SKM-1 treated with dmso at 0.1 percent for 144 hours (cell line): ENCODE measurements around the gene CLOCK.

Experiments
- DNase-seq: peaks from one replicate; lab custom pipeline; 2025; ENCODE audit not compliant: unreplicated experiment; lab: John Stamatoyannopoulos, UW

Gene CLOCK

GRCh38 chr4:55483315-55483714 is 63.4 kb downstream of the CLOCK start:
- no peak for DNase-seq

- DNase-seq, result no peak
These were observed 71.1 kb downstream of the CLOCK start for GRCh38 chr4:55475394-55476243.

- no peak for DNase-seq
These were observed 76.7 kb downstream of the CLOCK start for GRCh38 chr4:55469979-55470378.

- no peak for DNase-seq
These were observed 78.0 kb downstream of the CLOCK start for GRCh38 chr4:55468724-55469123.

- no peak for DNase-seq
These were observed 80.7 kb downstream of the CLOCK start for GRCh38 chr4:55466001-55466400.

GRCh38 chr4:55458611-55459010 is 88.1 kb downstream of the CLOCK start:
- DNase-seq, result no peak

- no peak for DNase-seq
These were observed 88.5 kb downstream of the CLOCK start for GRCh38 chr4:55458164-55458563.

- DNase-seq, result no peak
These were observed 96.1 kb downstream of the CLOCK start for GRCh38 chr4:55450566-55450965.

- DNase-seq, result no peak
These were observed 98.9 kb downstream of the CLOCK start for GRCh38 chr4:55447831-55448230.

- no peak for DNase-seq
These were observed 99.5 kb downstream of the CLOCK start for GRCh38 chr4:55447108-55447708.

- DNase-seq, result no peak
These were observed 100.2 kb downstream of the CLOCK start for GRCh38 chr4:55446578-55446922.

- DNase-seq, result peak; percentile 60
These were observed 100.7 kb downstream of the CLOCK start for GRCh38 chr4:55445921-55446577.

GRCh38 chr4:55444827-55445226 is 101.9 kb downstream of the CLOCK start:
- no peak for DNase-seq

GRCh38 chr4:55442541-55442940 is 104.2 kb downstream of the CLOCK start:
- DNase-seq, result no peak

GRCh38 chr4:55440786-55441185 is 105.9 kb downstream of the CLOCK start:
- DNase-seq, result no peak

GRCh38 chr4:55439023-55439422 is 107.7 kb downstream of the CLOCK start:
- DNase-seq, result no peak

- DNase-seq, result no peak
These were observed 108.4 kb downstream of the CLOCK start for GRCh38 chr4:55438314-55438713.

GRCh38 chr4:55437823-55438222 is 108.9 kb downstream of the CLOCK start:
- DNase-seq, result no peak

- no peak for DNase-seq
These were observed 109.3 kb downstream of the CLOCK start for GRCh38 chr4:55437356-55437796.

- no peak for DNase-seq
These were observed 111.4 kb downstream of the CLOCK start for GRCh38 chr4:55435141-55435841.

GRCh38 chr4:55431710-55432336 is 114.9 kb downstream of the CLOCK start:
- no peak for DNase-seq
